ENCODE results near the gene SLC13A1. TPM values are rescaled to one million over a fixed set of nuclear protein-coding genes. Genes with fewer than 3 reads are reported as not detected.

SLC13A1 gene
- total and polyA plus RNA-seq, 12 donors: not detected

DNA sequence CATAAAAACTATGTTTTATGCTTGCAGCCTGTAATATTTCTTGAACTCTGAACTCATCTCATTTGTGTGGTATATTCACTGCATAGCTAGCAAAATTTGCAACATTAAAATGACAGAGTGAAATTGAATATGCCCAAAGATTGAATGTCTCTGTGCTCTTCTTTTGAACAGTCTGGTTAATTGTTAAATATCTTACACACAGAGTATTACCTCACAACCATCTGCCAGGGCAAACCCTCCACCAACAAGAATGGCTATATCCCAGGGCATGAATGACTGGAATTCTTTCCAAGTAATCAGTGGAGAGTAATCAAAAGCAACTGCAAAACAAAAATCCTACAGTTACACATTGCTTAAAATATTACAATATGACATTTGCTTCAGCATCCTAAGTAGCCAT, 76.9 kb downstream of the SLC13A1 start:
- DNase-seq (no peak), ATAC-seq (no peak)
- Histone ChIP-seq H3K4me3 (no peak overlapping the region), H3K27me3 (no peaks in the 10 kb centered on the region), H3K4me1 (no peaks in the 10 kb centered on the region), H3K27ac (no peak overlapping the region), H3K36me3 (no peaks in the 10 kb centered on the region), H3K9me3 (no peaks in the 10 kb centered on the region)
- TF ChIP-seq, protein P1, sequence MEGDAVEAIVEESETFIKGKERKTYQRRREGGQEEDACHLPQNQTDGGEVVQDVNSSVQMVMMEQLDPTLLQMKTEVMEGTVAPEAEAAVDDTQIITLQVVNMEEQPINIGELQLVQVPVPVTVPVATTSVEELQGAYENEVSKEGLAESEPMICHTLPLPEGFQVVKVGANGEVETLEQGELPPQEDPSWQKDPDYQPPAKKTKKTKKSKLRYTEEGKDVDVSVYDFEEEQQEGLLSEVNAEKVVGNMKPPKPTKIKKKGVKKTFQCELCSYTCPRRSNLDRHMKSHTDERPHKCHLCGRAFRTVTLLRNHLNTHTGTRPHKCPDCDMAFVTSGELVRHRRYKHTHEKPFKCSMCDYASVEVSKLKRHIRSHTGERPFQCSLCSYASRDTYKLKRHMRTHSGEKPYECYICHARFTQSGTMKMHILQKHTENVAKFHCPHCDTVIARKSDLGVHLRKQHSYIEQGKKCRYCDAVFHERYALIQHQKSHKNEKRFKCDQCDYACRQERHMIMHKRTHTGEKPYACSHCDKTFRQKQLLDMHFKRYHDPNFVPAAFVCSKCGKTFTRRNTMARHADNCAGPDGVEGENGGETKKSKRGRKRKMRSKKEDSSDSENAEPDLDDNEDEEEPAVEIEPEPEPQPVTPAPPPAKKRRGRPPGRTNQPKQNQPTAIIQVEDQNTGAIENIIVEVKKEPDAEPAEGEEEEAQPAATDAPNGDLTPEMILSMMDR (IDR thresholded peaks at IDR 0.05): no peak
- intact Hi-C loops (cut with DNase I): loop anchor here in 1 of 10 donors (10.0 kb wide), 1 partner anchor 582 kb away; no protein-coding TSS in a partner anchor

DNA sequence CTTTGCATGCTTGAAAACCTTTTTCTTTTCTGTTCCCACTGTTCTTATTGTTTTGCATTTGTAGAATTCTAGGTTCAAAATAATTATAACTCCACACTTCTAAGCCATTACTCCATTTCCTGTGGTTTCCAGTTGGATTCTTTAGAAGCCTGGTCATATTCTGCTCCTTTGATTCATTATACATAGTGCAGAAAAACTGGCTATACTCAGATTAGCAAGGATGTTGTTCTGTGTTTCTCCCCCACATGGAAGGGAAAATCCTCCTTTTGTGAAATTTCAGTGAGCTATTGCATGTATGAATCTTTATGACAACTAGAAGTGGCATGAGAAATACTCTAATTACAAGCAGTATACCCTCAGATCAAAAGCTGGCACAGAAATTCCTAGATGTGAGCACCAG, 79.5 kb downstream of the SLC13A1 start:
- Histone ChIP-seq H3K27me3 (no peaks in the 10 kb centered on the region), H3K36me3 (no peaks in the 10 kb centered on the region), H3K4me3 (no peak overlapping the region), H3K27ac (no peak overlapping the region), H3K4me1 (no peaks in the 10 kb centered on the region), H3K9me3 (no peaks in the 10 kb centered on the region)
- ATAC-seq: no peak
- intact Hi-C loops (cut with DNase I): loop anchor here in 1 of 10 donors (10.0 kb wide), 1 partner anchor 585 kb away; no protein-coding TSS in a partner anchor
- TF ChIP-seq, protein P1 (IDR thresholded peaks at IDR 0.05): no peak
- DNase-seq: no peak

DNA sequence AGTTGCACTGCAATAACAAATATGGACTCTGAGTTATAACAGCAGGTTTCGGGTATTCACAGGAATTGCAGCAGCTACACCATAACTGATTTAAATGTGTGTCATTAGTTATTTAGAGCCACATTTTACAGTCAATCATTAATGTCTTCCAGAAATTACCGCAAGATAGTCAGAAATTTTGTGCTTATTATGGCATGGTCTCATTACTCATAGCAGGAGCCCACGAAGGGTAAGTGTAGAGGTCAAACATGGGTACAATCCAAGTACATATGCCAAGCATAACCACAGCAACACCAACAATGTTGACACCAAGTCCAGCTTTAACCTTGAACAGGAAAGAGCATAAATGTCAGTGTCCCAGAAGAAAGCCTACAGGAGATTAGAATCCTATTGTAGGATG, 84.4 kb downstream of the SLC13A1 start:
- Histone ChIP-seq H3K27me3 (no peaks in the 10 kb centered on the region), H3K36me3 (no peaks in the 10 kb centered on the region), H3K4me1 (no peaks in the 10 kb centered on the region), H3K4me3 (no peak overlapping the region), H3K27ac (no peak overlapping the region), H3K9me3 (no peaks in the 10 kb centered on the region)
- ATAC-seq: no peak
- TF ChIP-seq, protein P1 (IDR thresholded peaks at IDR 0.05): no peak
- WGBS, 2 donors: 90 to 91% methylated on average over 3 of the region's 3 CpGs
- intact Hi-C loops (cut with DNase I): no loop called here
- DNase-seq: no peak

DNA sequence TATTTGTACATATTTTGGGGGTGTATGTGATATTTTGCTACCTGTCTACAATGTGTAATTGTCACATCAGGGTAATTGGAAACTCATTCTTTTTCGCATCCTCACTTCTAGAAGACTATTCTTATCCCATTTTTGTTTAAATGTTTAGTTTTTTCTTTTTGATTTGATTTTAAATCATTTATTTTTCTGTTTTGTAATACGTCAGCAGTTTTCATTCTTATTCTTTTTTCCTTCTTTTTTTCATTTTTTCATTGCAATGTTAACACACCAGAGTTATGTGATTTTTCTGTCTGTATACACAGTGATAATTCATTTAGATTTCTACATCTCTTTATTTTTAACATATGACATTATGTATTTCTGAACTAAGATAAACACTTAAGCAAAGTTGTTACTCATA, 85.5 kb downstream of the SLC13A1 start:
- Histone ChIP-seq H3K36me3 (no peaks in the 10 kb centered on the region), H3K9me3 (peaks cover 0 to 4% (median 0%) of the 10 kb centered on the region in 11 donors), H3K4me1 (no peaks in the 10 kb centered on the region), H3K27me3 (no peaks in the 10 kb centered on the region), H3K27ac (no peak overlapping the region), H3K4me3 (no peak overlapping the region)
- ATAC-seq (no peak), DNase-seq (no peak)
- 87% methylated on average over 2 of the region's 2 CpGs for WGBS, 2 donors
- TF ChIP-seq, protein P1 (IDR thresholded peaks at IDR 0.05): no peak
- intact Hi-C loops (cut with DNase I): no loop called here

Data from heart right ventricle (tissue), 16 donors.